GM18505 (cell line): Measurements from ENCODE around the gene MAPT.
"Not testable (repeated sequence)": the region's sequence is repeated elsewhere in the genome, so short reads cannot be mapped to it uniquely, and the experiment has no call there.

Source experiments
- ATAC-seq: cut with Tn5 transposase; IDR thresholded peaks from one replicate; pipeline ENCODE4 v1.9.1; 2021; ENCODE audit not compliant: unreplicated experiment
- POLR2A ChIP-seq: IDR thresholded peaks from 4 replicates; pipeline ENCODE4 v1.6.1; 2011; ENCODE audit warnings: borderline replicate concordance; ENCODE audit not compliant: insufficient read depth, insufficient read length; ENCODE audit errors: extremely low read depth

MAPT gene

GRCh38 chr17:45951403-45951802 lies 57.0 kb downstream of the MAPT start:
- no peak for TF ChIP-seq POLR2A
- ATAC-seq, result no peak

- no peak for ATAC-seq
- no peak for TF ChIP-seq POLR2A
These were observed 57.6 kb downstream of the MAPT start for GRCh38 chr17:45951941-45952340.

- TF ChIP-seq POLR2A, result no peak
- ATAC-seq, result no peak
These were observed 58.5 kb downstream of the MAPT start for GRCh38 chr17:45952814-45953320.

- no peak for ATAC-seq
- no peak for TF ChIP-seq POLR2A
These were observed 59.2 kb downstream of the MAPT start for GRCh38 chr17:45953561-45953960.

GRCh38 chr17:45954914-45955313 lies 60.6 kb downstream of the MAPT start:
- no peak for TF ChIP-seq POLR2A
- no peak for ATAC-seq

- ATAC-seq, result no peak
These were observed 61.0 kb downstream of the MAPT start for GRCh38 chr17:45955326-45955725.

GRCh38 chr17:45956090-45956489 lies 61.7 kb downstream of the MAPT start:
- no peak for ATAC-seq
- no peak for TF ChIP-seq POLR2A

More at GRCh38 chr17:45955326-45955725, 61.0 kb downstream of the MAPT start:
- no peak for TF ChIP-seq POLR2A

GRCh38 chr17:45956746-45957145 lies 62.4 kb downstream of the MAPT start:
- not testable (repeated sequence) for ATAC-seq

- no peak for ATAC-seq
- no peak for TF ChIP-seq POLR2A
These were observed 64.0 kb downstream of the MAPT start for GRCh38 chr17:45958307-45958706.

- no peak for TF ChIP-seq POLR2A
- no peak for ATAC-seq
These were observed 64.8 kb downstream of the MAPT start for GRCh38 chr17:45958994-45959665.

- no peak for ATAC-seq
- TF ChIP-seq POLR2A, result no peak
These were observed 66.0 kb downstream of the MAPT start for GRCh38 chr17:45960311-45960710.

GRCh38 chr17:45961206-45961605 lies 66.9 kb downstream of the MAPT start:
- TF ChIP-seq POLR2A, result no peak
- ATAC-seq, result no peak

- TF ChIP-seq POLR2A, result no peak
- no peak for ATAC-seq
These were observed 68.0 kb downstream of the MAPT start for GRCh38 chr17:45962221-45962972.

GRCh38 chr17:45963283-45963682 lies 68.9 kb downstream of the MAPT start:
- no peak for TF ChIP-seq POLR2A
- no peak for ATAC-seq
